GM21367 (cell line): ENCODE results near the gene DUSP1.

Source experiments
- ATAC-seq: cut with Tn5 transposase; IDR thresholded peaks from one replicate; pipeline ENCODE4 v1.9.1; 2021; ENCODE audit not compliant: unreplicated experiment

The DUSP1 gene

GRCh38 chr5:172765766-172766286, 5.2 kb downstream of the DUSP1 start:
- no peak for ATAC-seq

- peak; percentile 82 for ATAC-seq
Observed at GRCh38 chr5:172764861-172765765, 5.9 kb downstream of the DUSP1 start.

- no peak for ATAC-seq
Observed at GRCh38 chr5:172763120-172763464, 7.9 kb downstream of the DUSP1 start.

- no peak for ATAC-seq
Observed at GRCh38 chr5:172762214-172763119, 8.5 kb downstream of the DUSP1 start.

GRCh38 chr5:172760959-172761358, 10.0 kb downstream of the DUSP1 start:
- no peak for ATAC-seq

- no peak for ATAC-seq
Observed at GRCh38 chr5:172760136-172760535, 10.9 kb downstream of the DUSP1 start.

- no peak for ATAC-seq
Observed at GRCh38 chr5:172758834-172759149, 12.2 kb downstream of the DUSP1 start.

GRCh38 chr5:172758077-172758833, 12.7 kb downstream of the DUSP1 start:
- ATAC-seq, result no peak

GRCh38 chr5:172757394-172758010, 13.5 kb downstream of the DUSP1 start:
- no peak for ATAC-seq

- ATAC-seq, result no peak
Observed at GRCh38 chr5:172756764-172757393, 14.1 kb downstream of the DUSP1 start.

GRCh38 chr5:172754596-172755356, 16.2 kb downstream of the DUSP1 start:
- ATAC-seq, result no peak

GRCh38 chr5:172753101-172753500, 17.9 kb downstream of the DUSP1 start:
- no peak for ATAC-seq

- ATAC-seq, result no peak
Observed at GRCh38 chr5:172751761-172752510, 19.1 kb downstream of the DUSP1 start.

- ATAC-seq, result no peak
Observed at GRCh38 chr5:172749881-172750633, 20.9 kb downstream of the DUSP1 start.

GRCh38 chr5:172749076-172749475, 21.9 kb downstream of the DUSP1 start:
- ATAC-seq, result no peak

GRCh38 chr5:172748341-172748843, 22.6 kb downstream of the DUSP1 start:
- ATAC-seq, result no peak

- no peak for ATAC-seq
Observed at GRCh38 chr5:172747471-172747870, 23.5 kb downstream of the DUSP1 start.

GRCh38 chr5:172746725-172747124, 24.3 kb downstream of the DUSP1 start:
- no peak for ATAC-seq
